CD4-positive, alpha-beta T cell treated with Interleukin-2 at 100 ng/mL for 4 hours (primary cell): Measurements from ENCODE around the gene CXCL3.

Experiments
- DNase-seq: peaks from one replicate; pipeline ENCODE4 v3.0.0-alpha.2; 2020; ENCODE audit warnings: low spot score

Gene CXCL3

DNA sequence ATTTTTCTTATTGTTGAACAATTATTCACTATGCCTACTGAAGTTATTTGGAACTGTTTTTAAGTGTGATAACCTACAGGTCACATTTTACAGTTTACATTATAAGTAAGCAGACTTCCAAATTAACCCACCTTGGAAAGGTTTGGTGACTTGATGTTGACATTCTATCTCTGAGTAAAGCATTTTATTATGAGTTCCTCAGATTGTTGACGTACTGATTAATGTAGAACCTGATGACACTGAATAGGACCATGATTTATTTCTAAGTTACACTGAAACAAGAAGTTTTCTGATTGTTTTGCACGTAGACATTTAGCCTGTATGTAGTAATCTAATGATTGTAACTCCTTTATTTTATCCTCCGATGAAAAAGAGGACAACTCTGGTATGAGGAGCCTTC is 17.0 kb upstream of the CXCL3 start:
- no peak for DNase-seq

GRCh38 chr4:74055096-74055495 is 16.6 kb upstream of the CXCL3 start:
- no peak for DNase-seq

GRCh38 chr4:74054483-74055047 is 16.1 kb upstream of the CXCL3 start:
- no peak for DNase-seq

GRCh38 chr4:74047152-74047551 is 8.7 kb upstream of the CXCL3 start:
- no peak for DNase-seq

GRCh38 chr4:74045772-74046171 is 7.3 kb upstream of the CXCL3 start:
- no peak for DNase-seq

GRCh38 chr4:74045247-74045646 is 6.8 kb upstream of the CXCL3 start:
- no peak for DNase-seq

DNA sequence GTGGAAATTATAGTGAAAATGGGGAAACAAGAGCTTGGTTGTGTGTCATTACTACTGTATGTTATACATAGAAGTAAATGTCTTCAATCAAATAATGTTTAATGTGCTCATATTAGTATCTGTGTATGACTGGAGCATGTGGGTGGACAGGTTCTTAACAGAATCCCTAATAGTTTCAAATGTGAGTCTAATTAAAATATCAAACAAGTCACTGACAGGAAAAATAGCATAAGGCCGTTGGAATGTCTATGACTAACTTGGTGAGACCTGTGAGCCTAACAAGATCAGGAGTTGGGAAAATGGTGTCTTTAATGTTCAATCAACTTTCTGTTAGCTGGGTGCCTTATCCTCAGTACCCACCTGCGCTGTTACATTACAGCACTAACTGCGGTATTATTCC is 6.2 kb upstream of the CXCL3 start:
- DNase-seq = no peak

DNA sequence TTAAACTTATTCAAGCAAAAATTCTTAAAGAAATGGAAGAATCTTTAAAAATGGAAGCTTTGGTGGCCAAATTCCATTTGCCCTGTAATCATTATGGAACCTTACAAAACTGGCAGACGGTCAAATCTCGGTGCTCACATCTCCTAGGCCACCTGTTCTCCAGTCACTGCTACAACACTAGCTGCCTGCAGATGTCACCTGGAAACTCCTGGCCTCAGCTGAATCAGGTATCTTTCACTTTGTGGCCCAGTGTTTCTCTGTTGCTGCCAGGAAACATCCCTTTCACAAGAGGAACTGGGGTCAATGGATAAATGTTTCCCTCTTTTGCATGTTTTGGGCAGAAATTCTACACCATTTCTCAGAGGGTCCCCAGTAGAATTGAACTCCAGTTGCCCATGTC is 4.2 kb upstream of the CXCL3 start:
- no peak for DNase-seq

DNA sequence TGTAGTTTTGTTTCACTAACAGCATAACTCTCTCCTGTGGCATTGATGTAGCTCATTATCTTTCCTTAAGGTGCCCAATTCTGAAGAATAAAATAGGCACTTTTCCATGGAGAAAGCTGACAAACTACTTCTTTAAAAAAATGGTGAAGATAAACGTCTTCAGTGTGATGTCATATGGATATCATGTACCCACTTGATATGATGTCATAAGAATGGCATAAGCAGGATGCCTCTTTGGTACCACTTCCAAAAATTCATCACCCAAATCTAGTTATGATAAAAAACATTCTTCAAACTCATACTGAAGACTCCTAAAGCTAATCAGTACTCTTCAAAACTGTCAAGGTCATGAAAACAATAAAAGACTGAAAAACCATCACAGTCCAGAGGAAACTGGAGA is 2.9 kb upstream of the CXCL3 start:
- DNase-seq = no peak

GRCh38 chr4:74039315-74039763 is 850 bp upstream of the CXCL3 start:
- DNase-seq = no peak

DNA sequence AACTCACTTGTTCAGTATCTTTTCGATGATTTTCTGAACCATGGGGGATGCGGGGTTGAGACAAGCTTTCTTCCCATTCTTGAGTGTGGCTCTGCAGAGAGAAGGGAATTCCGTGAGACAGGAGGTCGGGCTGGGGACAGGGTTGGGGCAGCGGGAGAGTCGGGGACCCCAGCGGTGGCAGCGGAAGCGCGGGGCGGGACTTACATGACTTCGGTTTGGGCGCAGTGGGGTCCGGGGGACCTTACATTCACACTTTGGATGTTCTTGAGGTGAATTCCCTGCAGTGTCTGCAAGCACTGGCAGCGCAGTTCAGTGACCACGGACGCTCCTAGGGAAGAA is 434 bp downstream of the CXCL3 start:
- no peak for DNase-seq

DNA sequence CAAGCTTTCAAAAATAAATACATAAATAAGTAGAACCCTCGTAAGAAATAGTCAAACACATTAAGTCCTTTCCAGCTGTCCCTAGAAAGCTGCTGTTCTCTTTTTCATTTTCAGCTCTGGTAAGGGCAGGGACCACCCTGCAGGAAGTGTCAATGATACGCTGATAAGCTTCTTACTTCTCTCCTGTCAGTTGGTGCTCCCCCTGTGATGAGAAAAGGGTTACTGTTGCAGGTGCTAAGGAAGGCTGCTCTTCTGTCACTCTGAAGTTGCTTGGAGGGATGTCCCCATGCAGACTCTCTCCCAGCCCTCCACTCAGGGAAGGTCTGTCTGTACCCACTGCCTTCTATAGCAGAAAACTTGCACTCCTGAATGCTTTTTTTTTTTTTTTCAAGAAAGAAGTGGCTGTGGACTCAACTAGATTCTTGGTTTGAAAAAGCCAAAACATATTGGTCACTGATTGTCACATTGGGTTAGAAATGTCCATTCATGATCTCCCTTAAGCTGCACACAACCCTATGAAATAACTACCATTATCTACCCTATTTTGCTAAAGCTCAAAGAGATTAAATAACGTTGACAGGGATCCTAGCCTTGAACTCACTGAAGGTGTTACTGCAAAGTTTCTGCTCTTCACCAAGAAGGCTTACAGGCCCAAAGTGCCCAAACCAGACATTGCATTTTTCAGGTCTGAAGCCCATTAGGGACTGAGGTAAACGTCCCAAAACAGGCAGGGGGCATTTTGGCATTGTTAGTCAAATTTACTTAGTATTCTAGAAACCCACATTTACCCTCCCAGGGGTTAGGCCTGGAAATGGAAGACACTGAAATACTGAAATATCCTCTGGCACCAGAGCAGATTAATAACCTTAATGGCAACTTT is 1.2 kb downstream of the CXCL3 start:
- DNase-seq = no peak

DNA sequence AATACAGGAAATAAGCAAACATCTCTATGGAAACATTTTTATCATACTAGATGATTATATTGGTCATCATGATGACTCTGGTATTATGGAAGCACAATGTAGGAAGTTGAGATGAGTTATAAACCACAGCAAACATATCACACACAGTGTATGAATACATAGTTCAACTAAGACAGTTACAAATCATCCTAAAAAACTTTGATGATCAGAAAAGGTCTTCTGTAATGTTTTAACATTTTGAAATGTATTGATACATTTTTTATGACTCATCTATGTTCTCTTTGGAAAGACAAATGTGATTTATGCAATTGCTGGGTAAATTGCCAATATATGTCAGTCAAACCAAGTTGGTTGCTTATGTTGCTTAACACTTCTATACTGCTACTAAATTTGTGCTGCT is 4.8 kb downstream of the CXCL3 start:
- no peak for DNase-seq

- DNase-seq = no peak
These were observed 6.4 kb downstream of the CXCL3 start for GRCh38 chr4:74032064-74032463.

DNA sequence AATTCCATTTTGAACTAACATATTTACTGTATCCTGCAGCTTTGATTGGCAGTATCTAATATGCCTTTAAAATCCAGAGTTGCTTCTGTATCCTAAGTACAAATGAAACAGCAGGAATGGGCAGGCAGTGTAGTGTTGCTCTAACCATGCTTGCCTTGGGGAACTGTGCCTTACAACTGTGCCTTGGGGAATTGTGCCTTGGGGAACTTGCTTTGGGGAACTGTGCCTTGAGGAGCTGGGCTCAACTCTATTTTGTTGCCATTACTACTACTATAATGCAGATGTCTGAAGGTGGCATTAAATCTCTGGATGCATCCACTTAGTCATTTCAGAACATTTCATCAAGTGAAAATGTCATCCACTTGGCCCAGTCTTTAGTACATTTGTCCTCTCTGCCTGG is 6.9 kb downstream of the CXCL3 start:
- no peak for DNase-seq

GRCh38 chr4:74030285-74030684 is 8.2 kb downstream of the CXCL3 start:
- DNase-seq = no peak

DNA sequence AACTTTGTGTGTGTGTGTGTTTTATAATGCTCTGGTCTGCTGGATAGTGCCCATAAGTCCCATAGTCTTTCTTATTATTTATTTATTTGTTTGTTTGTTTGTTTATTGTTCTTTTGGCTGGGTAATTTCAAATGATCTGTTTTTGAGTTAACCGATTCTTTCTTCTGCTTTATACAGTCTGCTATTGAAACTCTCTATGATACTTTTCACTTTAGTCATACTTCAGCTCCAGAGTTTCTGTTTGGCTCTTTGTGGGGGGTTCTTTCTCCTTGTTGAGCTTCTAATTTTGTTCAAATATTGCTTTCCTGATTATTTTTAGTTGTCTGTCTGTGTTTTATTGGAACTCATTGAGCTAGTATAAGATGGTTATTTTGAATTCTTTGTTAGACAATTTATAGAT is 10.0 kb downstream of the CXCL3 start:
- no peak for DNase-seq

DNA sequence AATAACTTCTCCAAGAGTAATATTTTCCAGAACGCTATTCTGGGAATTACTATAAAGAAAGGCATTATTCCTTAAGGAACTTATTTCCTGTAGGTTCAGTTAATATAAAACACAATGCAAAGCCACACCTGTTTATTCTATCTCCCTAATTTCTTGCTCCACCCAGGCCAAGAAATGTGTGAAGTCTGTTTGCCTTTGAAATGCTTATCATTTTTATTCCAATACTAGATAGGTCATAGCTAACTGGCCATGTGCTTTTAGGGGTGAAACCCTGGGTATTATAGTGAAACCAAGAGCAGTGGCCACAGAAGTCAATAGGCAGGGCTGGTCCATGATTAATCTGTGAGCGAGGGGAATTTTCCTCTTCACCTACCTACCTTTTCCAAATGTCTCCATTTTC is 14.8 kb downstream of the CXCL3 start:
- no peak for DNase-seq

DNA sequence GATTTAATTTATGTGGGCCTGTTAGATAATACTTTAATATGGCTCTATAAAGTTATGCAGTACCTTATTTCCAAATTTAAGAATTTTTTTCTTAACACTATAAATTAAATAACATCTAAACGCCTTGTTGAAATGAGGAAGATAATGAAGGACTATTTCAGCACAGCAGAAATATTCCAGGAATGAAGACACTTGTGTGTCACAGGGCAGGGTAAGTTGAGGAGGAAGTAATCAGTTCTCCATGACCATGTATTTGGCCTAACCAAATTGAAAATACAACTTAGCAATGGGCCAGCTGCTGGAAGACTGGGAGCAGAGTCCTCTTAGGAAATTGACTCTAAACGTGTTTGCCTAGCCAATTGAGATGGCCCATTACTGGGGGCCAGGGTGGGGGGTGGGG is 16.9 kb downstream of the CXCL3 start:
- no peak for DNase-seq

DNA sequence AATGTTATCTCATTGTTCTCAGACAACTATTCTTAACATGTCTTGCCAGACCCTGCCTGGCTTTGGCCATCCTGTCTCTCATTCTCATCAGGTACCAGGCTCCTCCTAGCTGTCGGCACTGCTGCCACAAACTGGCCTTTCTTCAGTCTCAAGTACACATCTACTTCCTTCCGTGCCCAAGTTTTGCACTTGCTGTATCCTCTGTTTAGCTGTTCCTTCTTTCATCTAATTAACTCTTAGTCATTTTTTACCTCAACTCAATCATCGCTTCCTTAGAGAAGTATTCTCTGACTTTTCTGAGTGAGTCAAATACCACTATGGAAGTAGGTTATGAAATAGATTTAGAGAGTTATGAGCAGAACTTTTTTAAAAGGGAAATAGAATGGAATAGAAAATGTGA is 19.7 kb downstream of the CXCL3 start:
- DNase-seq = no peak

- DNase-seq = no peak
These were observed 20.4 kb downstream of the CXCL3 start for GRCh38 chr4:74018116-74018515.

DNA sequence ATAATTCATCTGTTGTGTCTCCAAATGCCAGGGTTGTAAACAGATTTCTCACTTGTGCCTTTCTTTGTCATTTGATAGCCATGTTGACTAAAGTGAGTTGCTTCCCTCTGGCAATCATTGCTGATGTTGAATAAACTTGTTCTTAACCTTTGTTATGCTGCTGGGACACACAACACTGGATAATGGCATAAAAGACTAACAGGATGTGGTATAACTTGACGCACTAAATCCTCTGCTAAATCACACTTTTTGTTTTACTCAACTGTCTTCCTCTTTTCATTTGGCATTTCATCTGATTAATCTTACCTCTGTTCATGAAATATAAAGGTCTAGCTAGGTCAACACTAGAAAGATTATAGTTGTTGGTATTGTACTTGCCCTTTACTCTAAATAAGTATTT is 22.4 kb downstream of the CXCL3 start:
- DNase-seq = no peak

GRCh38 chr4:74015126-74015780 is 23.2 kb downstream of the CXCL3 start:
- no peak for DNase-seq

GRCh38 chr4:74014332-74014731 is 24.2 kb downstream of the CXCL3 start:
- no peak for DNase-seq
